ENCODE measurements around the gene CFAP97.

DNA sequence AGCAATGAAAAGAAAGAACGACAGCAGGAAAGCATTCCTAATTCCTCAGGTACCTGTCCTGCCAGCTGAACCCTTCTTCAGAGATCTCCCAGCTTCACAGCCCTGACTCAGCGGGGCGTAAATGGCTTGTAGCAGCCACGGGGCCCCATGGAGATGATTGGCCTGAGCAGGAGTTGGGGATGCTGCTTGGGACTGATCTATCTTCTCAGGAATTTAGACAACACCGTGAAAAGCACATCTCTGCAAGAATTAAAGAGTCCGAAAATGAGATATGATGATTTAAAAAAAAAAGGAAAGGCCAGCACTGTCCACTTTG lies 83.2 kb downstream of the CFAP97 start:
- TF ChIP-seq, protein P1, sequence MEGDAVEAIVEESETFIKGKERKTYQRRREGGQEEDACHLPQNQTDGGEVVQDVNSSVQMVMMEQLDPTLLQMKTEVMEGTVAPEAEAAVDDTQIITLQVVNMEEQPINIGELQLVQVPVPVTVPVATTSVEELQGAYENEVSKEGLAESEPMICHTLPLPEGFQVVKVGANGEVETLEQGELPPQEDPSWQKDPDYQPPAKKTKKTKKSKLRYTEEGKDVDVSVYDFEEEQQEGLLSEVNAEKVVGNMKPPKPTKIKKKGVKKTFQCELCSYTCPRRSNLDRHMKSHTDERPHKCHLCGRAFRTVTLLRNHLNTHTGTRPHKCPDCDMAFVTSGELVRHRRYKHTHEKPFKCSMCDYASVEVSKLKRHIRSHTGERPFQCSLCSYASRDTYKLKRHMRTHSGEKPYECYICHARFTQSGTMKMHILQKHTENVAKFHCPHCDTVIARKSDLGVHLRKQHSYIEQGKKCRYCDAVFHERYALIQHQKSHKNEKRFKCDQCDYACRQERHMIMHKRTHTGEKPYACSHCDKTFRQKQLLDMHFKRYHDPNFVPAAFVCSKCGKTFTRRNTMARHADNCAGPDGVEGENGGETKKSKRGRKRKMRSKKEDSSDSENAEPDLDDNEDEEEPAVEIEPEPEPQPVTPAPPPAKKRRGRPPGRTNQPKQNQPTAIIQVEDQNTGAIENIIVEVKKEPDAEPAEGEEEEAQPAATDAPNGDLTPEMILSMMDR (IDR thresholded peaks at IDR 0.05), result no peak
- no peak for TF ChIP-seq POLR2A (IDR thresholded peaks at IDR 0.05)
